Measurements from ENCODE around the gene PDIK1L. TPM values are rescaled to one million over a fixed set of nuclear protein-coding genes. Genes with fewer than 3 reads are reported as not detected.

Gene PDIK1L
- total RNA-seq, 2 donors from 2014 or later: 8.1 to 8.4 TPM

- intact Hi-C loops (cut with DNase I): no loop called here
- DNase-seq (ENCODE audit: low spot score): no peak
Measured at GRCh38 chr1:26112407-26112775, 767 bp downstream of the PDIK1L start.

GRCh38 chr1:26114165-26114927 lies 2.7 kb downstream of the PDIK1L start:
- DNase-seq (ENCODE audit: low spot score): no peak
- intact Hi-C loops (cut with DNase I): no loop called here

- intact Hi-C loops (cut with DNase I): no loop called here
- no peak for DNase-seq (ENCODE audit: low spot score)
Measured at GRCh38 chr1:26119892-26120608, 8.4 kb downstream of the PDIK1L start.

GRCh38 chr1:26121854-26122773 lies 10.5 kb downstream of the PDIK1L start:
- intact Hi-C loops (cut with DNase I): no loop called here
- no peak for DNase-seq (ENCODE audit: low spot score)

GRCh38 chr1:26122988-26123973 lies 11.7 kb downstream of the PDIK1L start:
- intact Hi-C loops (cut with DNase I): no loop called here
- DNase-seq (ENCODE audit: low spot score): no peak

- DNase-seq (ENCODE audit: low spot score): no peak
- intact Hi-C loops (cut with DNase I): no loop called here
Measured at GRCh38 chr1:26124418-26125331, 13.1 kb downstream of the PDIK1L start.

- no peak for DNase-seq (ENCODE audit: low spot score)
- intact Hi-C loops (cut with DNase I): no loop called here
Measured at GRCh38 chr1:26125382-26125781, 13.8 kb downstream of the PDIK1L start.

- DNase-seq (ENCODE audit: low spot score): no peak
- intact Hi-C loops (cut with DNase I): no loop called here
Measured at GRCh38 chr1:26125946-26126320, 14.3 kb downstream of the PDIK1L start.

- DNase-seq (ENCODE audit: low spot score): no peak
- intact Hi-C loops (cut with DNase I): no loop called here
Measured at GRCh38 chr1:26126321-26127084, 14.9 kb downstream of the PDIK1L start.

- intact Hi-C loops (cut with DNase I): no loop called here
- no peak for DNase-seq (ENCODE audit: low spot score)
Measured at GRCh38 chr1:26127235-26128163, 15.9 kb downstream of the PDIK1L start.

GRCh38 chr1:26129778-26130177 lies 18.2 kb downstream of the PDIK1L start:
- no peak for DNase-seq (ENCODE audit: low spot score)
- intact Hi-C loops (cut with DNase I): no loop called here

GRCh38 chr1:26130695-26131094 lies 19.1 kb downstream of the PDIK1L start:
- no peak for DNase-seq (ENCODE audit: low spot score)
- intact Hi-C loops (cut with DNase I): no loop called here

GRCh38 chr1:26132128-26132833 lies 20.7 kb downstream of the PDIK1L start:
- no peak for DNase-seq (ENCODE audit: low spot score)
- intact Hi-C loops (cut with DNase I): no loop called here

- intact Hi-C loops (cut with DNase I): no loop called here
- DNase-seq (ENCODE audit: low spot score): no peak
Measured at GRCh38 chr1:26132834-26133167, 21.2 kb downstream of the PDIK1L start.

GRCh38 chr1:26134466-26134865 lies 22.8 kb downstream of the PDIK1L start:
- intact Hi-C loops (cut with DNase I): no loop called here
- DNase-seq (ENCODE audit: low spot score): no peak

All from posterior vena cava (tissue), 2 donors.